GM23338 (cell line): Measurements from ENCODE around the gene FANCC. TPM values are rescaled to one million over a fixed set of nuclear protein-coding genes. Genes with fewer than 3 reads are reported as not detected.
A peak's percentile ranks its signal among the peaks of the same experiment; 100 is the strongest.

ENCODE experiments used
- ATAC-seq: fragments of 200-7000 bp; cut with Tn5 transposase; 3 replicates; pipeline ENCODE4 v1.9.1; 2020
- DNase-seq: peaks from one replicate; pipeline ENCODE4 v3.0.0-alpha.2; 2015; ENCODE audit warnings: low spot score
- H2AFZ ChIP-seq: fragments of 200-600 bp; sonication (generic); 2 replicates; pipeline ENCODE4 v1.8.0; 2016; ENCODE audit warnings: antibody characterized with exemption, mild to moderate bottlenecking, moderate library complexity
- H3F3A ChIP-seq: fragments of 200-600 bp; sonication (generic); replicated peaks from 2 replicates; pipeline ENCODE4 v1.8.0; 2017; ENCODE audit warnings: antibody characterized with exemption, mixed run types, low read depth
- H3K27ac ChIP-seq: fragments of 200-600 bp; sonication (generic); 2 replicates; pipeline ENCODE4 v1.6.1; 2016; ENCODE audit warnings: low read depth
- H3K27me3 ChIP-seq: fragments of 200-600 bp; sonication (generic); 2 replicates; pipeline ENCODE4 v1.8.0; 2016; ENCODE audit warnings: mild to moderate bottlenecking, mixed run types, moderate library complexity; ENCODE audit not compliant: insufficient read depth
- H3K36me3 ChIP-seq: fragments of 200-600 bp; sonication (generic); 2 replicates; pipeline ENCODE4 v1.8.0; 2016; ENCODE audit warnings: mild to moderate bottlenecking; ENCODE audit not compliant: insufficient read depth
- H3K4me1 ChIP-seq: fragments of 200-600 bp; sonication (generic); 2 replicates; pipeline ENCODE4 v1.8.0; 2016; ENCODE audit warnings: mild to moderate bottlenecking, moderate library complexity; ENCODE audit not compliant: insufficient read depth
- H3K4me2 ChIP-seq: fragments of 200-600 bp; sonication (generic); 2 replicates; pipeline ENCODE4 v1.7.1; 2017; ENCODE audit warnings: mixed run types
- H3K4me3 ChIP-seq: fragments of 200-600 bp; sonication (generic); 2 replicates; pipeline ENCODE4 v1.6.1; 2016; ENCODE audit warnings: mixed run types
- H3K79me2 ChIP-seq: fragments of 200-600 bp; sonication (generic); replicated peaks from 2 replicates; pipeline ENCODE4 v1.8.0; 2017; ENCODE audit warnings: mild to moderate bottlenecking; ENCODE audit not compliant: insufficient read depth
- H3K9me2 ChIP-seq: fragments of 200-600 bp; sonication (generic); 2 replicates; pipeline ENCODE4 v1.8.0; 2017; ENCODE audit not compliant: insufficient read depth
- H4K20me1 ChIP-seq: fragments of 200-600 bp; sonication (generic); replicated peaks from 2 replicates; pipeline ENCODE4 v1.8.0; 2017; ENCODE audit warnings: mild to moderate bottlenecking; ENCODE audit not compliant: insufficient read depth
- H3K27ac Mint-ChIP-seq: 2 replicates; pipeline ENCODE4 v1.8.0; 2020; ENCODE audit warnings: inconsistent platforms, mild to moderate bottlenecking, moderate library complexity, mixed read lengths
- H3K27me3 Mint-ChIP-seq: 3 replicates; pipeline ENCODE4 v1.8.0; 2022; ENCODE audit warnings: low read depth, mild to moderate bottlenecking, moderate library complexity, mixed read lengths, inconsistent platforms; ENCODE audit not compliant: insufficient read depth, poor library complexity
- H3K36me3 Mint-ChIP-seq: 3 replicates; pipeline ENCODE4 v1.8.0; 2021; ENCODE audit warnings: low read depth, mild to moderate bottlenecking, inconsistent platforms, moderate library complexity, mixed read lengths
- H3K4me1 Mint-ChIP-seq: 3 replicates; pipeline ENCODE4 v1.8.0; 2020; ENCODE audit warnings: mild to moderate bottlenecking, inconsistent platforms, mixed read lengths
- H3K4me3 Mint-ChIP-seq: 3 replicates; pipeline ENCODE4 v1.8.0; 2021; ENCODE audit warnings: moderate library complexity, mild to moderate bottlenecking, inconsistent platforms, mixed read lengths
- H3K9me3 Mint-ChIP-seq: 3 replicates; pipeline ENCODE4 v1.8.0; 2020; ENCODE audit warnings: moderate library complexity, mild to moderate bottlenecking, inconsistent platforms, mixed read lengths
- EZH2 ChIP-seq: fragments of 200-600 bp; sonication (generic); IDR thresholded peaks from one replicate; pipeline ENCODE4 v1.8.0; 2017; ENCODE audit warnings: antibody characterized with exemption, mild to moderate bottlenecking, low read depth; ENCODE audit not compliant: unreplicated experiment
- EZH2phosphoT487 ChIP-seq: fragments of 200-600 bp; sonication (generic); IDR thresholded peaks from one replicate; pipeline ENCODE4 v1.8.1; 2018; ENCODE audit warnings: antibody characterized with exemption; ENCODE audit not compliant: unreplicated experiment
- JUNB ChIP-seq: IDR thresholded peaks from one replicate; pipeline ENCODE4 v1.6.1; 2016; ENCODE audit warnings: antibody characterized with exemption; ENCODE audit not compliant: unreplicated experiment
- NANOG ChIP-seq: IDR thresholded peaks from 2 replicates; pipeline ENCODE4 v1.6.1; 2016; ENCODE audit warnings: antibody characterized with exemption, borderline replicate concordance
- POLR2AphosphoS5 ChIP-seq: IDR thresholded peaks from 2 replicates; pipeline ENCODE4 v1.6.1; 2016; ENCODE audit warnings: antibody characterized with exemption, low read depth
- REST ChIP-seq: IDR thresholded peaks from one replicate; pipeline ENCODE4 v1.6.1; 2018; ENCODE audit warnings: antibody characterized with exemption; ENCODE audit not compliant: unreplicated experiment
- STAT1 ChIP-seq: IDR thresholded peaks from one replicate; pipeline ENCODE4 v1.6.1; 2016; ENCODE audit warnings: antibody characterized with exemption; ENCODE audit not compliant: unreplicated experiment
- ZNF114 ChIP-seq: fragments of 250-450 bp; sonication (Bioruptor Pico); IDR thresholded peaks from 2 replicates; pipeline ENCODE4 v1.5.0; 2020; ENCODE audit warnings: mild to moderate bottlenecking, moderate library complexity
- ZNF331 ChIP-seq: fragments of 250-450 bp; sonication (Bioruptor Pico); IDR thresholded peaks from 2 replicates; pipeline ENCODE4 v1.5.0; 2020; ENCODE audit warnings: low read depth, mild to moderate bottlenecking, moderate library complexity
- polyA plus RNA-seq: library from polyadenylated mRNA; unstranded; fragments of >200 nt; fragmentation: Nextera tagmentation; extraction: Ambion mirVana; gene quantifications from 2 replicates; pipeline ENCODE4 v1.2.1, GENCODE V29; 2016
- total RNA-seq: library from RNA; depleted of rRNA; stranded (reverse); fragments of >200 nt; shearing (Covaris generic); gene quantifications from 2 replicates; pipeline ENCODE4 v1.2.3, GENCODE V29; 2014
- TF ChIP-seq, protein P1 (sequence below): fragments of 250-450 bp; sonication (Bioruptor Pico); IDR thresholded peaks from 2 replicates; pipeline ENCODE4 v1.5.0; 2020; ENCODE audit warnings: mild to moderate bottlenecking, moderate library complexity
- TF ChIP-seq, protein P2 (sequence below): IDR thresholded peaks from 2 replicates; pipeline ENCODE4 v1.6.1; 2016; ENCODE audit warnings: antibody characterized with exemption

The FANCC gene
- total and polyA plus RNA-seq, 2 experiments from 2014 or later = 7.8 to 18.1 TPM

GRCh38 chr9:95053611-95054570 is 263.6 kb downstream of the FANCC start (continued):
- TF ChIP-seq REST (no peak), ZNF114 (CRISPR knock-in tag) (no peak)

- no peak for DNase-seq
- Histone ChIP-seq H3K4me1 (peaks cover 36% of the 10 kb centered on the region), H3K4me3 (no peak overlapping the region), H3K27me3 (peaks cover 52% of the 10 kb centered on the region), H3K36me3 (no peaks in the 10 kb centered on the region), H4K20me1 (peaks cover 6% of the 10 kb centered on the region; the same call in 1 of the 2 replicates), H3K79me2 (no peaks in the 10 kb centered on the region), H3F3A (no peaks in the 10 kb centered on the region; the same call in 1 of the 2 replicates), H3K9me2 (no peaks in the 10 kb centered on the region), H2AFZ (no peak overlapping the region), H3K27ac (no peak overlapping the region), H3K4me2 (no peak overlapping the region)
- H3K27ac Mint-ChIP-seq = no peak overlapping the region
- H3K4me1 Mint-ChIP-seq = peaks cover 37% of the 10 kb centered on the region
- H3K4me3 Mint-ChIP-seq = peak overlapping the region; percentile 51; the same call in 1 of the 3 replicates
- ATAC-seq = no peak
- no peaks in the 10 kb centered on the region for H3K36me3 Mint-ChIP-seq
- H3K27me3 Mint-ChIP-seq = peaks cover 31% of the 10 kb centered on the region
- no peaks in the 10 kb centered on the region for H3K9me3 Mint-ChIP-seq
- TF ChIP-seq, protein P1, sequence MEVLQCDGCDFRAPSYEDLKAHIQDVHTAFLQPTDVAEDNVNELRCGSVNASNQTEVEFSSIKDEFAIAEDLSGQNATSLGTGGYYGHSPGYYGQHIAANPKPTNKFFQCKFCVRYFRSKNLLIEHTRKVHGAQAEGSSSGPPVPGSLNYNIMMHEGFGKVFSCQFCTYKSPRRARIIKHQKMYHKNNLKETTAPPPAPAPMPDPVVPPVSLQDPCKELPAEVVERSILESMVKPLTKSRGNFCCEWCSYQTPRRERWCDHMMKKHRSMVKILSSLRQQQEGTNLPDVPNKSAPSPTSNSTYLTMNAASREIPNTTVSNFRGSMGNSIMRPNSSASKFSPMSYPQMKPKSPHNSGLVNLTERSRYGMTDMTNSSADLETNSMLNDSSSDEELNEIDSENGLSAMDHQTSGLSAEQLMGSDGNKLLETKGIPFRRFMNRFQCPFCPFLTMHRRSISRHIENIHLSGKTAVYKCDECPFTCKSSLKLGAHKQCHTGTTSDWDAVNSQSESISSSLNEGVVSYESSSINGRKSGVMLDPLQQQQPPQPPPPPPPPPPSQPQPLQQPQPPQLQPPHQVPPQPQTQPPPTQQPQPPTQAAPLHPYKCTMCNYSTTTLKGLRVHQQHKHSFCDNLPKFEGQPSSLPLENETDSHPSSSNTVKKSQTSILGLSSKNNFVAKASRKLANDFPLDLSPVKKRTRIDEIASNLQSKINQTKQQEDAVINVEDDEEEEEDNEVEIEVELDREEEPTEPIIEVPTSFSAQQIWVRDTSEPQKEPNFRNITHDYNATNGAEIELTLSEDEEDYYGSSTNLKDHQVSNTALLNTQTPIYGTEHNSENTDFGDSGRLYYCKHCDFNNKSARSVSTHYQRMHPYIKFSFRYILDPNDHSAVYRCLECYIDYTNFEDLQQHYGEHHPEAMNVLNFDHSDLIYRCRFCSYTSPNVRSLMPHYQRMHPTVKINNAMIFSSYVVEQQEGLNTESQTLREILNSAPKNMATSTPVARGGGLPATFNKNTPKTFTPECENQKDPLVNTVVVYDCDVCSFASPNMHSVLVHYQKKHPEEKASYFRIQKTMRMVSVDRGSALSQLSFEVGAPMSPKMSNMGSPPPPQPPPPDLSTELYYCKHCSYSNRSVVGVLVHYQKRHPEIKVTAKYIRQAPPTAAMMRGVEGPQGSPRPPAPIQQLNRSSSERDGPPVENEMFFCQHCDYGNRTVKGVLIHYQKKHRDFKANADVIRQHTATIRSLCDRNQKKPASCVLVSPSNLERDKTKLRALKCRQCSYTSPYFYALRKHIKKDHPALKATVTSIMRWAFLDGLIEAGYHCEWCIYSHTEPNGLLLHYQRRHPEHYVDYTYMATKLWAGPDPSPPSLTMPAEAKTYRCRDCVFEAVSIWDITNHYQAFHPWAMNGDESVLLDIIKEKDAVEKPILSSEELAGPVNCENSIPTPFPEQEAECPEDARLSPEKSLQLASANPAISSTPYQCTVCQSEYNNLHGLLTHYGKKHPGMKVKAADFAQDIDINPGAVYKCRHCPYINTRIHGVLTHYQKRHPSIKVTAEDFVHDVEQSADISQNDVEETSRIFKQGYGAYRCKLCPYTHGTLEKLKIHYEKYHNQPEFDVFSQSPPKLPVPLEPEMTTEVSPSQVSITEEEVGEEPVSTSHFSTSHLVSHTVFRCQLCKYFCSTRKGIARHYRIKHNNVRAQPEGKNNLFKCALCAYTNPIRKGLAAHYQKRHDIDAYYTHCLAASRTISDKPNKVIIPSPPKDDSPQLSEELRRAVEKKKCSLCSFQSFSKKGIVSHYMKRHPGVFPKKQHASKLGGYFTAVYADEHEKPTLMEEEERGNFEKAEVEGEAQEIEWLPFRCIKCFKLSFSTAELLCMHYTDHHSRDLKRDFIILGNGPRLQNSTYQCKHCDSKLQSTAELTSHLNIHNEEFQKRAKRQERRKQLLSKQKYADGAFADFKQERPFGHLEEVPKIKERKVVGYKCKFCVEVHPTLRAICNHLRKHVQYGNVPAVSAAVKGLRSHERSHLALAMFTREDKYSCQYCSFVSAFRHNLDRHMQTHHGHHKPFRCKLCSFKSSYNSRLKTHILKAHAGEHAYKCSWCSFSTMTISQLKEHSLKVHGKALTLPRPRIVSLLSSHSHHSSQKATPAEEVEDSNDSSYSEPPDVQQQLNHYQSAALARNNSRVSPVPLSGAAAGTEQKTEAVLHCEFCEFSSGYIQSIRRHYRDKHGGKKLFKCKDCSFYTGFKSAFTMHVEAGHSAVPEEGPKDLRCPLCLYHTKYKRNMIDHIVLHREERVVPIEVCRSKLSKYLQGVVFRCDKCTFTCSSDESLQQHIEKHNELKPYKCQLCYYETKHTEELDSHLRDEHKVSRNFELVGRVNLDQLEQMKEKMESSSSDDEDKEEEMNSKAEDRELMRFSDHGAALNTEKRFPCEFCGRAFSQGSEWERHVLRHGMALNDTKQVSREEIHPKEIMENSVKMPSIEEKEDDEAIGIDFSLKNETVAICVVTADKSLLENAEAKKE (CRISPR knock-in tag) = no peak
- no peak for TF ChIP-seq ZNF114 (CRISPR knock-in tag)
- no peak for TF ChIP-seq EZH2phosphoT487
- no peak for TF ChIP-seq POLR2AphosphoS5
- no peak for TF ChIP-seq NANOG
- TF ChIP-seq JUNB = no peak
- TF ChIP-seq STAT1 = no peak
- TF ChIP-seq EZH2 = no peak
- no peak for TF ChIP-seq ZNF331 (CRISPR knock-in tag)
- TF ChIP-seq, protein P2, sequence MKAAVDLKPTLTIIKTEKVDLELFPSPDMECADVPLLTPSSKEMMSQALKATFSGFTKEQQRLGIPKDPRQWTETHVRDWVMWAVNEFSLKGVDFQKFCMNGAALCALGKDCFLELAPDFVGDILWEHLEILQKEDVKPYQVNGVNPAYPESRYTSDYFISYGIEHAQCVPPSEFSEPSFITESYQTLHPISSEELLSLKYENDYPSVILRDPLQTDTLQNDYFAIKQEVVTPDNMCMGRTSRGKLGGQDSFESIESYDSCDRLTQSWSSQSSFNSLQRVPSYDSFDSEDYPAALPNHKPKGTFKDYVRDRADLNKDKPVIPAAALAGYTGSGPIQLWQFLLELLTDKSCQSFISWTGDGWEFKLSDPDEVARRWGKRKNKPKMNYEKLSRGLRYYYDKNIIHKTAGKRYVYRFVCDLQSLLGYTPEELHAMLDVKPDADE = no peak
These were observed 267.7 kb downstream of the FANCC start for GRCh38 chr9:95049761-95050160.
